Fibroblast of pulmonary artery (primary cell): Measurements from ENCODE around the gene SEMA3A.

Source experiments
- DNase-seq: peaks from one replicate; pipeline ENCODE4 v3.0.0-alpha.2; 2010; ENCODE audit warnings: low read depth
- H3K4me3 ChIP-seq: replicated peaks from 2 replicates; pipeline ENCODE4 v1.5.1; 2011; ENCODE audit warnings: low read depth, mild to moderate bottlenecking, control low read depth, low read length, moderate library complexity
- CTCF ChIP-seq: IDR thresholded peaks from 2 replicates; pipeline ENCODE4 v1.5.1; 2011; ENCODE audit warnings: mild to moderate bottlenecking, control low read depth, low read length, inconsistent platforms; ENCODE audit errors: missing control alignments

SEMA3A gene

GRCh38 chr7:83985821-83986220, 208.8 kb downstream of the SEMA3A start:
- no peak for DNase-seq
- TF ChIP-seq CTCF = no peak

DNA sequence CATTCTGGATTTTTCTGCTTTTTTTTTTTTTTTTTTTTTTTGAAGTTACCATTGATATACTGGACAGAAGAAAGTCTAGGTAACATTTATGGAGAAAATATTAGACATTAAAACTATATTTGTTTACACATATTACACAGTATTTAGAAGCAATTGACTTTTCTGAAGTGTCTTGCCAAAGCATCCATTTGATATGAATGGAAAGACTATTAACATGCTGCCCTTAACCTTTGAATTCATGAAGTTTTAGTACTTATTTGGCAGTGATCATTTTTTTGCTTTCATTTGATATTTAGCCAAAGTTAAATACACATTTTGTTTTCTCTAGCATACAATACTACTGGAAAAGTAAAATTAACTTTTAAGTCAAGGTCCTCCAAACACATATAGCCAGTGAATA, 210.0 kb downstream of the SEMA3A start:
- no peak overlapping the region for H3K4me3 ChIP-seq
- DNase-seq = no peak
- TF ChIP-seq CTCF = no peak

More at GRCh38 chr7:83985821-83986220, 208.8 kb downstream of the SEMA3A start:
- no peak overlapping the region for H3K4me3 ChIP-seq

- DNase-seq = no peak
- no peak overlapping the region for H3K4me3 ChIP-seq
- TF ChIP-seq CTCF = no peak
Measured at GRCh38 chr7:83984076-83984475, 210.5 kb downstream of the SEMA3A start.

- no peak overlapping the region for H3K4me3 ChIP-seq
- no peak for DNase-seq
- TF ChIP-seq CTCF = no peak
Measured at GRCh38 chr7:83983606-83984005, 211.0 kb downstream of the SEMA3A start.

DNA sequence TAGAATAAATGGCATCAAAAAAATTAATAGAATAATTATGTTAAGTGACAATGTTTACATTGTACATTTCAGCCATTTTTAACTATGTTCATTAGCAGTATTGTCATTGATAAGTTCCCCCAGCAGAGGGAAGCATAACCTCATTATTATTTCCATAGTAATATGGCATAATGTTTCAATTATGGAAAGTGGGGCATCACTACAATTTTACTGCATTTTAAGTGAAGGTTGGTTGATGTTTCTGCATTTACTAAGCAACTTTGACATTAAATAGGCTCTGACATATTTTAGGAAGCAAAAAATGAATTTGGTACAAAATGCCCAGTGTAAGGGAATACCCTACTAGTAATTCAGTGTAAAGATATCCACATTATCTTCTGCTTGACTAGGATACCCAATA, 218.3 kb downstream of the SEMA3A start:
- TF ChIP-seq CTCF = peak; percentile 54
- DNase-seq = peak; percentile 54
- no peak overlapping the region for H3K4me3 ChIP-seq

GRCh38 chr7:83970081-83970480, 224.5 kb downstream of the SEMA3A start:
- TF ChIP-seq CTCF = no peak
- H3K4me3 ChIP-seq = no peak overlapping the region
- DNase-seq = no peak

- no peak for TF ChIP-seq CTCF
- H3K4me3 ChIP-seq = no peak overlapping the region
- no peak for DNase-seq
Measured at GRCh38 chr7:83964318-83964717, 230.3 kb downstream of the SEMA3A start.
